ENCODE data around the gene KRT20. TPM values are rescaled to one million over a fixed set of nuclear protein-coding genes. Genes with fewer than 3 reads are reported as not detected.
A peak's percentile ranks its signal among the peaks of the same experiment; 100 is the strongest.

Gene KRT20
- total and polyA plus RNA-seq, 2 experiments from 2014 or later: not detected

DNA sequence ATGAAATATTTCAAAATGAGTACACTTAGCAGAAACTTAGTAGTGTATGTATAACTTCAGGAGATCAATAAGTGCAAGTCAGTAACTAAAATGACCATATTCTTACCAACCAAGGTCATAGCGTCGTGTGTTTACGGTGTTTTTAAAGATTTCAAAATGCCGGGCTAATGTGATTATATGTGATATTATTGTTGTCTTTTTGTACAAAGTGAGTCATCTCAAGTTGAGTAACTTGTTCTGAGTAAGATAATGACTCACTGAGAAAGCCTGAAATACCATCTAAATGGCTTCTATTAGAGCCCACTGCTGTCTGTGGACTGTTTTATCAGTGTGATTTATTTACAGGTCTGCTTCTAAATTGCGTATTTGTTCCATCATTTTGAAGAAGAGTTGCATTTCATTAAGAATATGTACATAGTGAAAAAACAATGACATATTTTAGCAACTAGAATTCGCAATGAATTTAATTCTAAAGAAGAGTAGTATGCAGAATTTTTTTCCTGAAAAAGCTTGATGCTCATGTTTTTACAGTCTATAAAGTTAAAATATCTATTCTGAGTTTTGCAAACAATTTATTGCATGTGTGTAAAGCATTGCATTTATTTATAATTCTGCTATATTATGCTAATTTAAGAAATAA, 30.7 kb downstream of the KRT20 start:
- Histone ChIP-seq H3K9me2 (ENCODE audit: insufficient read depth) (no peaks in the 10 kb centered on the region), H3K79me2 (replicated peaks; ENCODE audit: insufficient read depth) (no peaks in the 10 kb centered on the region), H3K4me1 (ENCODE audit: insufficient read depth) (peaks cover 15% of the 10 kb centered on the region), H3K27me3 (ENCODE audit: insufficient read depth) (0 out of 2 replicates have a peak, but pooled peaks cover 5% of the 10 kb centered on the region), H3K36me3 (ENCODE audit: insufficient read depth) (no peaks in the 10 kb centered on the region), H3K4me2 (peak overlapping the region; percentile 52), H2AFZ (no peak overlapping the region), H3F3A (replicated peaks; ENCODE audit: low read depth) (no peaks in the 10 kb centered on the region; the same call in 1 of the 2 replicates), H4K20me1 (replicated peaks; ENCODE audit: insufficient read depth) (no peaks in the 10 kb centered on the region), H3K4me3 (no peak overlapping the region), H3K27ac (ENCODE audit: low read depth) (no peak overlapping the region)
- H3K36me3 Mint-ChIP-seq (ENCODE audit: low read depth): 0 out of 3 replicates have a peak, but pooled peaks cover 2% of the 10 kb centered on the region
- no peak overlapping the region for H3K27ac Mint-ChIP-seq
- H3K4me3 Mint-ChIP-seq: no peak overlapping the region
- TF ChIP-seq CREB1 (CRISPR knock-in tag; IDR thresholded peaks at IDR 0.05; ENCODE audit: low read depth) (no peak), ZNF114 (CRISPR knock-in tag; IDR thresholded peaks at IDR 0.05) (no peak), POLR2AphosphoS5 (IDR thresholded peaks at IDR 0.05; ENCODE audit: low read depth) (no peak), JUNB (IDR thresholded peaks at IDR 0.05; ENCODE audit: unreplicated experiment) (no peak), REST (IDR thresholded peaks at IDR 0.05; ENCODE audit: unreplicated experiment) (no peak)
- DNase-seq (ENCODE audit: low spot score) (no peak), ATAC-seq (no peak)
- H3K9me3 Mint-ChIP-seq: no peaks in the 10 kb centered on the region
- peaks cover 26% of the 10 kb centered on the region for H3K4me1 Mint-ChIP-seq
- peaks cover 9% of the 10 kb centered on the region for H3K27me3 Mint-ChIP-seq (ENCODE audit: insufficient read depth, low read depth, poor library complexity)

GRCh38 chr17:40852364-40852763, 32.7 kb downstream of the KRT20 start:
- no peaks in the 10 kb centered on the region for H3K36me3 ChIP-seq (ENCODE audit: insufficient read depth)

More at GRCh38 chr17:40852364-40852763, 32.7 kb downstream of the KRT20 start:
- no peak overlapping the region for H3K4me3 Mint-ChIP-seq
- H3F3A ChIP-seq (replicated peaks; ENCODE audit: low read depth): no peaks in the 10 kb centered on the region; the same call in 1 of the 2 replicates
- H3K9me2 ChIP-seq (ENCODE audit: insufficient read depth): no peaks in the 10 kb centered on the region
- no peak for DNase-seq (ENCODE audit: low spot score)
- no peak overlapping the region for H3K27ac ChIP-seq (ENCODE audit: low read depth)
- H3K27me3 ChIP-seq (ENCODE audit: insufficient read depth): no peaks in the 10 kb centered on the region
- no peak for ATAC-seq
- no peak overlapping the region for H3K4me2 ChIP-seq
- no peaks in the 10 kb centered on the region for H3K36me3 Mint-ChIP-seq (ENCODE audit: low read depth)
- H3K27ac Mint-ChIP-seq: peak overlapping the region; percentile 13
- peaks cover 11% of the 10 kb centered on the region for H3K4me1 ChIP-seq (ENCODE audit: insufficient read depth)
- no peak overlapping the region; the same call in 1 of the 2 replicates for H2AFZ ChIP-seq
- no peaks in the 10 kb centered on the region for H3K79me2 ChIP-seq (replicated peaks; ENCODE audit: insufficient read depth)
- no peak overlapping the region for H3K4me3 ChIP-seq
- H3K4me1 Mint-ChIP-seq: peaks cover 21% of the 10 kb centered on the region
- H3K27me3 Mint-ChIP-seq (ENCODE audit: insufficient read depth, low read depth, poor library complexity): peaks cover 4% of the 10 kb centered on the region
- no peak for TF ChIP-seq POLR2AphosphoS5 (IDR thresholded peaks at IDR 0.05; ENCODE audit: low read depth)
- no peaks in the 10 kb centered on the region for H3K9me3 Mint-ChIP-seq
- no peaks in the 10 kb centered on the region for H4K20me1 ChIP-seq (replicated peaks; ENCODE audit: insufficient read depth)

All from GM23338 (cell line).